IgD-negative memory B cell (primary cell): Measurements from ENCODE around the gene SCYGR4. TPM values are rescaled to one million over a fixed set of nuclear protein-coding genes. Genes with fewer than 3 reads are reported as not detected.

Experiments used
- polyA plus RNA-seq: library from polyadenylated mRNA; unstranded; fragments of 300-500 nt; fragmentation: Illumina TruSeq; gene quantifications from one replicate; pipeline ENCODE4 v1.2.3, GENCODE V29; 2021

Gene SCYGR4
- polyA plus RNA-seq, 1 donor from 2014 or later: not detected

Other genes with a start within 250 kb of the SCYGR4 start
- not detected for gene TM4SF20, start 238.2 kb upstream of the SCYGR4 start, polyA plus RNA-seq
- gene SCYGR1, start 229.5 kb upstream of the SCYGR4 start, polyA plus RNA-seq: not detected
- gene AGFG1, start 145.3 kb upstream of the SCYGR4 start, polyA plus RNA-seq: 10.1 TPM
- gene SCYGR2, start 18.6 kb upstream of the SCYGR4 start, polyA plus RNA-seq: not detected
- not detected for gene SCYGR3, start 2.7 kb upstream of the SCYGR4 start, polyA plus RNA-seq
- gene SCYGR5, start 49.3 kb downstream of the SCYGR4 start, polyA plus RNA-seq: not detected
- gene SLC19A3, start 100.5 kb downstream of the SCYGR4 start, polyA plus RNA-seq: not detected
- not detected for gene SCYGR6, start 107.3 kb downstream of the SCYGR4 start, polyA plus RNA-seq
- not detected for gene SCYGR7, start 110.8 kb downstream of the SCYGR4 start, polyA plus RNA-seq
- not detected for gene SCYGR8, start 128.4 kb downstream of the SCYGR4 start, polyA plus RNA-seq
- not detected for gene CCL20, start 196.3 kb downstream of the SCYGR4 start, polyA plus RNA-seq